Uterus (tissue), 2 donors: ENCODE data around the gene CEP112.

ENCODE experiments used
- CTCF ChIP-seq, 4 experiments: fragments of 200-600 bp in 2 of 4; fragments of 450-650 bp in 2 of 4; sonication (generic) in 2 of 4; IDR thresholded peaks; one replicate each; pipeline ENCODE4 v1.5.1; 2016 to 2019; ENCODE audit warnings: antibody characterized with exemption in 4 of 4, mild to moderate bottlenecking in 2 of 4, moderate library complexity in 1 of 4
- POLR2A ChIP-seq, 2 donors: fragments of 450-650 bp; IDR thresholded peaks; one replicate each; pipeline ENCODE4 v1.6.1; 2016; ENCODE audit warnings: antibody characterized with exemption in 2 of 2, mild to moderate bottlenecking in 1 of 2, moderate library complexity in 1 of 2

- TF ChIP-seq CTCF (IDR thresholded peaks at IDR 0.05) (no peak), POLR2A (IDR thresholded peaks at IDR 0.05) (no peak)
Measured at GRCh38 chr17:65776890-65777289, 415.0 kb downstream of the CEP112 start.
